C4-2B (cell line): ENCODE results near the gene CINP.

Experiments used
- CTCF ChIP-seq: fragments of 450-650 bp; conservative IDR thresholded peaks from 2 replicates; pipeline ENCODE4 v1.5.1; 2017; ENCODE audit warnings: mild to moderate bottlenecking
- ZFX ChIP-seq: fragments of 450-650 bp; IDR thresholded peaks from 2 replicates; pipeline ENCODE4 v1.6.1; 2017

- TF ChIP-seq CTCF (no peak), ZFX (no peak)
These were observed 16.1 kb upstream of the CINP start for GRCh38 chr14:102378830-102379229.
